ENCODE measurements around the gene VAV3.
"Not testable (repeated sequence)": the region's sequence is repeated elsewhere in the genome, so short reads cannot be mapped to it uniquely, and the experiment has no call there.

Gene VAV3

DNA sequence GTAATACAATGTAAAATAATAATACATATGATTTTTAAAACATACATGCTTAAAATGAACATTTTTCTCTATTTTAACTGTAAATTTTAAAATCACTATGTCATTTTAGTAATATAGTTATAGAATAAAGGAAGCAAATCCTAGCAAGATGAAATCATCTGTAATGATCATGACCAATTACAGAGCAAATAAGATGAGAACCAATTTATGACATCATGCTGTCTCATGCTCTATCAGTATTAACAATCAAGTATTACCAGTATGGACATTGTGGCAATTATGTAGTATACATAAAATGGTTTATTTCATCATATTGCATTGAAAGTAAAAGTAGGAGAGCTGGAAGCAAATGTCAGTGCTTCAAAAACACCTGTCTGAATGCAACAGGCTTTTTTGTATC, 255.0 kb downstream of the VAV3 start:
- Histone ChIP-seq H3K4me1 (ENCODE audit: insufficient read depth, low read length) (no peaks in the 10 kb centered on the region), H3K9me3 (ENCODE audit: low read length) (no peaks in the 10 kb centered on the region), H3K27me3 (ENCODE audit: control insufficient read depth in 1 of 2, insufficient read depth in 2 of 2, low read length in 2 of 2) (no peaks in the 10 kb centered on the region), H3K36me3 (ENCODE audit: insufficient read depth, low read length) (no peaks in the 10 kb centered on the region), H3K27ac (ENCODE audit: low read depth, low read length) (no peak overlapping the region), H3K4me3 (ENCODE audit: low read depth in 1 of 2, low read length in 2 of 2) (no peak overlapping the region), H3K9ac (ENCODE audit: low read length) (no peak overlapping the region)

DNA sequence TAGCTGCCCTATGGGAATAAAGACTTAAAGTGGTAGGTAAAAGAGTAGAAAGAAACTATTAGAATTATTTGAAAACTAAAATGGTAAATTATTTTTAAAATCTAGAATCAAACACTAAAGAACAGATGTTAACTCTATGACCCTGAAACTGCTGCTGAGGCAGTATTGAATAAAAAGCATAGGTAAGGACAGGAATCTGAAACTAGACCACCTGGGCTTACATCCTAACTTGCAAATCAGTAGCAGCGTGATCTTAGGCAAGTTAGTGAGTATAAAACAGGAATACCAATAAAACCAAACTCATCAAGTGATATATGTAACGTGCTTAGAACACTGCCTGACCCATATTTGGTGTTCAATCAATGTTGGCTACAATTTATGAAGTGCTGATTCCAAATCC, 257.9 kb downstream of the VAV3 start:
- Histone ChIP-seq H3K27me3 (ENCODE audit: control insufficient read depth in 1 of 2, insufficient read depth in 2 of 2, low read length in 2 of 2) (no peaks in the 10 kb centered on the region), H3K4me3 (ENCODE audit: low read depth in 1 of 2, low read length in 2 of 2) (no peak overlapping the region), H3K36me3 (ENCODE audit: insufficient read depth, low read length) (no peaks in the 10 kb centered on the region), H3K4me1 (ENCODE audit: insufficient read depth, low read length) (no peaks in the 10 kb centered on the region), H3K9me3 (ENCODE audit: low read length) (no peaks in the 10 kb centered on the region), H3K27ac (ENCODE audit: low read depth, low read length) (no peak overlapping the region), H3K9ac (ENCODE audit: low read length) (no peak overlapping the region)

DNA sequence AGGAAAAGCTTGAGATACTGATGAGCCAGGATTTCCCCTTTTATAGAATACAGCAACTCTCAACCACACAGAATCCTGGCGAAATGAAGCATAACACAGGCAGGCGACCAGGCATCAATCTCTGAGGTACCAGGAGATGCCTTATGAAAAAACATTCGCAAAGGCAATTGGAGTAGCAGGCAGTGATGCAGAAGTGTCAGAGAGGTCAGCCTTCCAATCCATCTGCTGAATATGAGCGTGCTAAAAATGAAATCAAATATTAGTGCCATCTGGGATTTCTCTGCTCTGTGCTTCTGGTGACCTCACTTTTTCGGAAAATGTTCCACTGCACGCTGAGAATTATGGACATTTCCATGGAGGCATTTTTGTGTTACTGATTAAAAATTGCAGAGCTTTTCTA, 258.8 kb downstream of the VAV3 start:
- H3K27ac ChIP-seq (ENCODE audit: low read depth, low read length): no peak overlapping the region
- no peak overlapping the region for H3K9ac ChIP-seq (ENCODE audit: low read length)
- no peaks in the 10 kb centered on the region for H3K27me3 ChIP-seq (ENCODE audit: control insufficient read depth in 1 of 2, insufficient read depth in 2 of 2, low read length in 2 of 2)
- H3K9me3 ChIP-seq (ENCODE audit: low read length): no peaks in the 10 kb centered on the region
- no peak overlapping the region for H3K4me3 ChIP-seq (ENCODE audit: low read depth in 1 of 2, low read length in 2 of 2)
- no peaks in the 10 kb centered on the region for H3K4me1 ChIP-seq (ENCODE audit: insufficient read depth, low read length)
- no peaks in the 10 kb centered on the region for H3K36me3 ChIP-seq (ENCODE audit: insufficient read depth, low read length)

DNA sequence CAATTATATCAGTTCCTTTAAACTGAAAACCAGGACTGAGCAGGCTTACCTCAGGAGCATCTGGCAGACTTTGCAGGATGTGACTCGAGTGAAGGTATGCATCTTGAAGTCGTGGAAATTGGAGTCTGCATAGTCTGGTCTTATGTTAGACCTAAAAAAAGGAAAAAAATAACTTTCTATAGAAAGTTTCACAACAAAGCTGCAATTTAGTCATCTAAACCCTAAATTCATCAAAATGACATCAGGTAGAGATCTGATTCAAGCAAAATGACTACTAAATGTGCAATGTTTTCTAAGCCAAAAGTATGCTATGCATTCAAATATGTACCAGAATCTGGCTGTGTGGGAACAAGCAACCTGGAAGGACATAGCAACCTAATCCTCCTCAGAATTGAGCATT, 260.1 kb downstream of the VAV3 start:
- Histone ChIP-seq H3K9me3 (ENCODE audit: low read length) (no peaks in the 10 kb centered on the region), H3K36me3 (ENCODE audit: insufficient read depth, low read length) (no peaks in the 10 kb centered on the region), H3K27me3 (ENCODE audit: control insufficient read depth in 1 of 2, insufficient read depth in 2 of 2, low read length in 2 of 2) (no peaks in the 10 kb centered on the region), H3K27ac (ENCODE audit: low read depth, low read length) (no peak overlapping the region), H3K9ac (ENCODE audit: low read length) (no peak overlapping the region), H3K4me3 (ENCODE audit: low read depth in 1 of 2, low read length in 2 of 2) (no peak overlapping the region), H3K4me1 (ENCODE audit: insufficient read depth, low read length) (no peaks in the 10 kb centered on the region)

DNA sequence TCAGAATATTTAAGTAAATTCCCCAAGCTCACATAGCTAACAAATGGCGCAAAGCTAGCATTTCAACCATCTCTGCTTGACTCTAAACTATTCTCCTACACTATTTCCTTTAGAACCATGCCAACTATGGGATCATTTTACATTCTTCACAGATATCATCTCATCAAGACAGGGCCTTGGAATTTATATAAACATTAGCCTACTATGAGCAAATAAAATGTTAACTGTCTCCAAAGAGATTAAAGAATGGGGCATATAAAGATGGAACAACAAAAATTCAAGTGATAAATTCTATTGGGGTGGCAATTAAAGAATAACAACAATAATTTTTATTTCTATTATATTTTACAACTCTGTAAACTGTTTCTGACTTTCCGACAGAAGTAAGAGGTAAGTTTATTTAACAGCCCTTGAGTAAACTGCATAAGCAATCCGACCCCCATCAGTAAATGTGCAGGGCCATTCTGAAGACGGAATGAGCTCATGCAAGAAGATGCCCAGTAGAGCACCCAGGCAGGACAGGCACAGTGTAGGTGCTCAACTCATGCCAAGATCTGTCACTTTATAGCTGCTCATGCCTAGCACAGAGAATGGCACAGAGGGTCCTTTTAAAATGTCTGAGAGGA, 261.9 kb downstream of the VAV3 start:
- no peaks in the 10 kb centered on the region for H3K27me3 ChIP-seq (ENCODE audit: control insufficient read depth in 1 of 2, insufficient read depth in 2 of 2, low read length in 2 of 2)
- H3K27ac ChIP-seq (ENCODE audit: low read depth, low read length): no peak overlapping the region
- H3K9me3 ChIP-seq (ENCODE audit: low read length): no peaks in the 10 kb centered on the region
- no peak overlapping the region for H3K4me3 ChIP-seq (ENCODE audit: low read depth in 1 of 2, low read length in 2 of 2)
- no peak overlapping the region for H3K9ac ChIP-seq (ENCODE audit: low read length)
- no peaks in the 10 kb centered on the region for H3K4me1 ChIP-seq (ENCODE audit: insufficient read depth, low read length)
- no peaks in the 10 kb centered on the region for H3K36me3 ChIP-seq (ENCODE audit: insufficient read depth, low read length)

DNA sequence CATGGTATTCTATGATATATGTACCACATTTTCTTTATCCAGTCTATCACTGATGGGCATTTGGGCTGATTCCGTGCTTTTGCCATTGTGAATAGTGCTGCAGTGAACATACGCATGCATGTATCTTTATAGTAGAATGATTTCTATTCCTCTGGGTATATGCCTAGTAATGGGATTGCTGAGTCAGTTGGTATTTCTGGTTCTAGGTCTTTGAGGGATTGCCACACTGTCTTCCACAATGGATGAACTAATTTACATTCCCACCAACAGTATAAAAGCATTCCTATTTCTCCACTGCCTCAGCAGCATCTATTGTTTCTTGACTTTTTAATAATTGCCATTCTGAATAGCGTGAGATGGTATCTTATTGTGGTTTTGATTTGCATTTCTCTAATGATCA, 264.3 kb downstream of the VAV3 start:
- H3K9ac ChIP-seq (ENCODE audit: low read length); H3K9me3 ChIP-seq (ENCODE audit: low read length): not testable (repeated sequence)

DNA sequence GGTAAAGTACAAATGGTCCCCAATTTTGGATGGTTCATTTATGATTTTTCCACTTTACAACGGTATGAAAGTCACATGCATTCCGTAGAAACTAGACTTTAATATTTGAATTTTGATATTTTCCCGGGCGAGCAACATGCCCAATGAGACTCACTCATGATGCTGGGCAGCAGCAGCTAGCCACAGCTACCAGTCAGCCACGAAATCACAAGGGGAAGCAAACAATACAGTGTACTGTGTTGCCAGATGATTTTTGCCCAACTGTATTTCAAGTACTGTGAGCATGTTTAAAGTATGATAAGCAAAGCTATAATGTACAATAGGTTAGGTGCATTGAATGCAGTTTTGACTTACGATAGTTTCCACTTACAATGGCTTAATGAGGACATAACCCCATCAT, 266.8 kb downstream of the VAV3 start:
- no peak overlapping the region for H3K4me3 ChIP-seq (ENCODE audit: low read depth in 1 of 2, low read length in 2 of 2)
- H3K36me3 ChIP-seq (ENCODE audit: insufficient read depth, low read length): no peaks in the 10 kb centered on the region
- H3K27ac ChIP-seq (ENCODE audit: low read depth, low read length): no peak overlapping the region
- no peak overlapping the region for H3K9ac ChIP-seq (ENCODE audit: low read length)
- no peaks in the 10 kb centered on the region for H3K27me3 ChIP-seq (ENCODE audit: control insufficient read depth in 1 of 2, insufficient read depth in 2 of 2, low read length in 2 of 2)
- no peaks in the 10 kb centered on the region for H3K9me3 ChIP-seq (ENCODE audit: low read length)
- peaks cover 3% of the 10 kb centered on the region for H3K4me1 ChIP-seq (ENCODE audit: insufficient read depth, low read length)

More for the DNA sequence above, 264.3 kb downstream of the VAV3 start:
- H3K36me3 ChIP-seq (ENCODE audit: insufficient read depth, low read length); H3K27me3 ChIP-seq (ENCODE audit: control insufficient read depth in 1 of 2, insufficient read depth in 2 of 2, low read length in 2 of 2); H3K27ac ChIP-seq (ENCODE audit: low read depth, low read length); H3K4me1 ChIP-seq (ENCODE audit: insufficient read depth, low read length); H3K4me3 ChIP-seq (ENCODE audit: low read depth in 1 of 2, low read length in 2 of 2): not testable (repeated sequence)

DNA sequence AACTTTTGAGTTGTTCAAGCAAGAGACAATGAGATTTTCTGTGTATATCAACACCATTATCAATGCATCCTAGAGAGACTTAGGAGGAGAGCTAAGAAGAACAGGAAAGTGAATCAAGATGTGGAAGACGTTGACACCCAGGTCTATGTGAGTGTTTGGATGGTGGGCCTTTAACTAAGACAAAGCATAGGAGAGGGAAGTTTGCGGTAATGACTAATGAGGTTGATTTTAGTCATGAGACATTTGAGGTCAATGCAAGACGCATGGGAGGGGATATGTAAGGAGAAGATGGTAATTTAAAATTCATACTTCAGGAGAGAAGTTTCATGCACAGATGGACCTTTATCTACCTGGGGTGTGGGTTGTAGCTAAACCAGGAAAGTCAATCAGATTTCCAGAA, 269.6 kb downstream of the VAV3 start:
- Histone ChIP-seq H3K9ac (ENCODE audit: low read length) (no peak overlapping the region), H3K27me3 (ENCODE audit: control insufficient read depth in 1 of 2, insufficient read depth in 2 of 2, low read length in 2 of 2) (no peaks in the 10 kb centered on the region), H3K4me1 (ENCODE audit: insufficient read depth, low read length) (peaks cover 22% of the 10 kb centered on the region), H3K4me3 (ENCODE audit: low read depth in 1 of 2, low read length in 2 of 2) (no peak overlapping the region), H3K36me3 (ENCODE audit: insufficient read depth, low read length) (no peaks in the 10 kb centered on the region), H3K27ac (ENCODE audit: low read depth, low read length) (no peak overlapping the region), H3K9me3 (ENCODE audit: low read length) (no peaks in the 10 kb centered on the region)

DNA sequence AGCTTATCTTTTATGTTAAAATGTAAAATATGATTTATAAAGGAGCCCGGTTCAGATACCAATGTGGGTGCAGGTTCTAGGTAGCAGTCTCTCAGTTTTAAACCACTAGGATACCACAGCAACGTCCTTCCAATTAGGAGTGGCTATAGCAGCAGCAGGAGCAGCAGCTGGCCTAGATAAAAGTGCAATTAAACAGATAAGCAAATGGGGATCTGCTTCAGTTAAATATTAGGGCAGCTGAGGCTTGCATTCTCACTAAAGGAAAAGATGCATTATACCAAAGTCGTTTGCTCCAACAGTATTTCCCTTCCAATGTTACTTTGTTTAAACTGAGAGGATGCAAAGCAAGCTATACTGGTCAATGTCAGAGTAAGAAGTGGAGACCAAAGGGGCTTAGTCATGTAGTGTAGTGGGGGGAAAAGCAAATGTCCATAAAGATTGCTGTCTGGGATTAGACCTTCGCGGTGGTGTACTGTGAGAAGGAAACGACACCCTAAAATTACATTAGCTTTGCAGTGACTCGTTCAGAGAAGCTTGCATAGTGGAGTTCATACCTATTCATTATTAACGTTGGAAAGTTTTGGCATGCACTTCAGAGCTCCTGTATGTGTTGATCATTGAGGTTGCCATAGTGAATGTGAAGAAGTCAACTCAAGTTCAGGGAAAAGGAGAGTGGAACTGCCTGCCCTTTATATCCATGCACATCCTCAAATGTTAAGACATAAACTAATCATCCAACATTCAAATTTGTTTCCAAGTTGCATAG, 272.2 kb downstream of the VAV3 start:
- no peaks in the 10 kb centered on the region for H3K27me3 ChIP-seq (ENCODE audit: control insufficient read depth in 1 of 2, insufficient read depth in 2 of 2, low read length in 2 of 2)
- H3K9me3 ChIP-seq (ENCODE audit: low read length): no peaks in the 10 kb centered on the region
- H3K4me3 ChIP-seq (ENCODE audit: low read depth in 1 of 2, low read length in 2 of 2): no peak overlapping the region
- peak overlapping the region; percentile 14 for H3K27ac ChIP-seq (ENCODE audit: low read depth, low read length)
- H3K4me1 ChIP-seq (ENCODE audit: insufficient read depth, low read length): peaks cover 43% of the 10 kb centered on the region
- no peaks in the 10 kb centered on the region for H3K36me3 ChIP-seq (ENCODE audit: insufficient read depth, low read length)
- no peak overlapping the region for H3K9ac ChIP-seq (ENCODE audit: low read length)

DNA sequence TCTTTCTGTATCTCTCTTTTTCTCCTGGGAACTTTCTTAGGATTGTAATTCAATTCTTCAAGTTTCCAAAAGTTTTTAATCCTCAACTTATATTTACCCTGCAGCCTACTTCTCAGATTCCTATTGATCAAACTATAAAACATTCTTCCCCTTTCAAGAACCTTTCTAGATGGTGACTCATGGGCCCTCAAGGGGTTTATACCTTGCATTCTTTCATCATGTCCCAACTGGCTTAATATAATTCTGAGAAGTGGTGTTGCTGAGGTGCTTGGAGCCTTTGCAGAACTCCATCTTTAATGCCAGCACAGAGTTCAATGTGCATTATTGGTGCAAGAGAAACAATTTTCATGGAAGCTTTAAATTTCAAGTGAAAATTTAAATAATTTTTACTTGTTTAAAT, 273.4 kb downstream of the VAV3 start:
- Histone ChIP-seq H3K9me3 (ENCODE audit: low read length) (no peaks in the 10 kb centered on the region), H3K36me3 (ENCODE audit: insufficient read depth, low read length) (no peaks in the 10 kb centered on the region), H3K4me1 (ENCODE audit: insufficient read depth, low read length) (peaks cover 43% of the 10 kb centered on the region), H3K27me3 (ENCODE audit: control insufficient read depth in 1 of 2, insufficient read depth in 2 of 2, low read length in 2 of 2) (no peaks in the 10 kb centered on the region), H3K4me3 (ENCODE audit: low read depth in 1 of 2, low read length in 2 of 2) (no peak overlapping the region), H3K9ac (ENCODE audit: low read length) (no peak overlapping the region), H3K27ac (ENCODE audit: low read depth, low read length) (no peak overlapping the region)

DNA sequence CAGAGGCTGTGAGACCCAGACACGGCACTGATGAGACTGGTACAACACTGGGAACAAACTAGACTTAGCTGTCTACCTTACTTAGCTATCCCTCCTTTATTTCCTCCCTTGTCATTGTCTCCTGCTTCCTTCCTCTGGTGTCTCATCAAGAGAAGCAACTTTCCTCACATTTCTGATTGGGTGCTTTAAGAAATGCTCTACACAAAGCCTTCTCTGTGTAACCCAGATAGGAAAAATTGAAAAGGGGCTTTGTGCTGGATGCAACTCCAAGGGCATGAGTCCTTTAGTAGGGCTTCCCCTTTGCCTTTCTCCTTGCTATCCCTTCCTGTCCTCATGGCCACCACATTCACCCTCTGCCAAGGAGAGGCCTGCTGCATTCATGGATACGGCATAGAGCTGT, 274.5 kb downstream of the VAV3 start:
- H3K4me3 ChIP-seq (ENCODE audit: low read depth in 1 of 2, low read length in 2 of 2): no peak overlapping the region
- H3K4me1 ChIP-seq (ENCODE audit: insufficient read depth, low read length): peaks cover 43% of the 10 kb centered on the region
- no peaks in the 10 kb centered on the region for H3K36me3 ChIP-seq (ENCODE audit: insufficient read depth, low read length)
- no peak overlapping the region for H3K9ac ChIP-seq (ENCODE audit: low read length)
- peak overlapping the region; percentile 37 for H3K27ac ChIP-seq (ENCODE audit: low read depth, low read length)
- no peaks in the 10 kb centered on the region for H3K9me3 ChIP-seq (ENCODE audit: low read length)
- no peaks in the 10 kb centered on the region for H3K27me3 ChIP-seq (ENCODE audit: control insufficient read depth in 1 of 2, insufficient read depth in 2 of 2, low read length in 2 of 2)

DNA sequence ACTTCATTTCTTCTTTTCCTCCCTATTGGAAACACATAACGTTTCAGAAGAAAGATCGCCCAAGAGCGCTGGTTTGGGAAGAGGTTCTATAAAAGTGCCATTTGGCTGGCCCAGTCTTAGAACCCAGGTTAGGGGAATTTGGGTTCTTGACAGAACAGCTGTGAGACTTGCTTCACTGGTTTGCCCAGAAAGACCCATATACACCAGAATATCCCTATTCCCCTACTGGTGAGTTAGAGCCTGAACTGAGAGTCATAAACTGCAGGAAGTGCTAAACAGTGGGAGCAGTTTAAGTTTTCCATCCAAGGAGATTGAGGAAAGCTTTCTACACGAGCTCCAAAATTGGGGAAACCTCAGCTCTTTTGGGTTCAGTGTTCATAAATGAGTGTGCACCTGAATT, 275.2 kb downstream of the VAV3 start:
- Histone ChIP-seq H3K27ac (ENCODE audit: low read depth, low read length) (peak overlapping the region; percentile 37), H3K36me3 (ENCODE audit: insufficient read depth, low read length) (no peaks in the 10 kb centered on the region), H3K9ac (ENCODE audit: low read length) (no peak overlapping the region), H3K9me3 (ENCODE audit: low read length) (no peaks in the 10 kb centered on the region), H3K27me3 (ENCODE audit: control insufficient read depth in 1 of 2, insufficient read depth in 2 of 2, low read length in 2 of 2) (no peaks in the 10 kb centered on the region), H3K4me3 (ENCODE audit: low read depth in 1 of 2, low read length in 2 of 2) (no peak overlapping the region), H3K4me1 (ENCODE audit: insufficient read depth, low read length) (peaks cover 43% of the 10 kb centered on the region)

Data from muscle layer of colon (tissue), 2 donors.